HG03045 (cell line): ENCODE results near the gene ZNF792.
A peak's percentile ranks its signal among the peaks of the same experiment; 100 is the strongest.
"Not testable (repeated sequence)": the region's sequence is repeated elsewhere in the genome, so short reads cannot be mapped to it uniquely, and the experiment has no call there.

ENCODE experiments used
- ATAC-seq: cut with Tn5 transposase; IDR thresholded peaks from one replicate; pipeline ENCODE4 v1.9.1; 2021; ENCODE audit warnings: mild to moderate bottlenecking, moderate library complexity; ENCODE audit not compliant: unreplicated experiment

The ZNF792 gene

DNA sequence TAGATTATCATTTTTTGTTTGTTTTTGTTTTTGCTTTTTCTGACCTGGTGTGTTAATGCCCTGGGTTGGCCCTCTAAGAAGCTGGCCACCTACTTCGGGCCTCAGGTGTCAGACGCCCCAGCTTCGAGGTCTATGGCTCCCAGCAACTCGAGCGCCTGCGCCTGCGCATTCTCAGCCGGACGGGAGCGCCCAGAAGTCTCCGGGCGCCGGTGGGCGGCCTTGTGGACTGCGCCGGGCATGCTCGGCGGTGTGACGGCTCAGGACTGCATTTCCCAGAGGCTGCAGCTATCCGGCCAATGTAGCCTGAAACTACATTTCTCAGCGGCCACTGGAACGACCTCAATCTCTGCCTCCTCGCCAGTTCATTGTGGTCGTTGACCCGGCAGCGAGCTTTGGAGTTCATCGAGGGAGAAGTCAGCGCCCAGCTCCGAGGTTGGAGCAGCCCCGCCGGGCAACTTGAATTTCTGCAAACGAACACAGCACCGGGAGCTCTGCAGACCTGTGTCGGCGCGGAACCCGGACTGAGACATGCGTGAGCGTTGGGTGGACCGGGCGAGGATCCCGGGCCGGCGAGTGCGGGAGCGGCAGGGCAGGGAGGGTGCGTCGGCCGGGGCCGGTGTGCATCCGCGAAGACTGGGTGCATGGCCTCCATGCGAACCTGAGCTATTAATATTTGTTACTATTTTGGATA is 37.2 kb downstream of the ZNF792 start, which contains the start of gene ZNF30:
Gene ZNF30, plus strand, starts transcription at position 219 of the 691 bp plus-strand sequence. CDS start 3,045 bp downstream, outside the sequence.
- ATAC-seq: peak; percentile 89

DNA sequence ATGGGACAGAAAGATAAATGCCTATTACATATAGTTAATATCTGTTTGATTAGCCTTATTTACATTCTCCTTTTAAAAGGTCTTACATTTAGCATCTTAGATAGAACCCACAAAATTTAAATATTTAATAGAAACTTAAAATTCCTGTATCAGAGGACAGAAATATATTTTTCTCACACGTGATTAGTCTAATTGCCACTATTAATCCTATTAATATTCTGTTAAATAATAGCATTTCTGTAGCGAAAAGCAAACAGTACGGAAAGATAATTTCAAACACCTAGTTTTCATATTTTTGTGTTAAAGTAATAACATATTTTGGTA is 37.7 kb downstream of the ZNF792 start:
- ATAC-seq: no peak

DNA sequence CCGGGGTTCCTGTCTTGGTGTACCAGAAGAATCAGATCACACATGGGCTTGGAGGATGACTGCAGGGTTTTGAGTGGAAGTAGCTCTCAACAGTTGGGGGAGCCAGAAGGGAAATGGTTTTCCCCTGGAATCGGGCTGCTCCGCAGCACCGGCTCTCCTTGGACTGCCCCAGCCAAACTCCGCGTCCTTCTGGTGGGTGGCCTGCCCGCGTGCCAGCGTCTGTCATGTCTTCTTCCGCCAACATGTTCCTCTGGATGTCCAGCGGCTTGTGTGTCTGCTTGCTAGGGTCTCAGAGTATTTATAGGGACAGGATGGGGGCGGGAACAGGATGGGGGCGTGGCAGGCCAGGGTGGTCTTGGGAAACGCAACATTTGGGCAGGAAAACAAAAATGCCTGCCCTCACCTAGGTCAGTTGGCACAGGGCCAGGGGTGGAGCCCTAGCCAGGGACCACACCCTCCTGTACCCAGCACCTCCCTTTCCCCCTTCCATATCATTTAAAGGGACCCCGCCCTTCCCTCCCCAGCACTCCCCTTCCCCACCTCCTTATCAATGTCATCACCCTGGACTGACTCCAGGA is 38.7 kb downstream of the ZNF792 start:
- ATAC-seq: no peak

- ATAC-seq: not testable (repeated sequence)
These were observed 43.8 kb downstream of the ZNF792 start for GRCh38 chr19:34920090-34920786.

DNA sequence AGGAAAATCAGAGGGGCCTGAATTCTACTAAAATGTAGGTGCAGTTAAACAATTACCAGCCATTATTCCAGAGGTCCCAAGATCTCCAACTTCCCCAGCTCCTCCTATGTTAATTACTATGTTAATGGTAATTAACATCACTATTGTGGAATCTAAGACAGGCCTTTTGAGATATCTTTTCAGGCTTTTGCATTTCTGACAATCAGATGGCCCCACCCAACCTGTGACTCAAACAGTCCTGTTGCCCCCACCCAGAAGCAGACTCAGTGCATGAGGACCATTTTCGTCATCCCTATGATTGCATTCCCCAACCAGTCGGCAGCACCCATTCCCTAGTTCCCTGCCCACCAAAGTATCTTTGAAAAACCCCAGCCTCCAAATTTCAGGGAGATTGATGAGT is 45.8 kb downstream of the ZNF792 start:
- ATAC-seq: no peak

DNA sequence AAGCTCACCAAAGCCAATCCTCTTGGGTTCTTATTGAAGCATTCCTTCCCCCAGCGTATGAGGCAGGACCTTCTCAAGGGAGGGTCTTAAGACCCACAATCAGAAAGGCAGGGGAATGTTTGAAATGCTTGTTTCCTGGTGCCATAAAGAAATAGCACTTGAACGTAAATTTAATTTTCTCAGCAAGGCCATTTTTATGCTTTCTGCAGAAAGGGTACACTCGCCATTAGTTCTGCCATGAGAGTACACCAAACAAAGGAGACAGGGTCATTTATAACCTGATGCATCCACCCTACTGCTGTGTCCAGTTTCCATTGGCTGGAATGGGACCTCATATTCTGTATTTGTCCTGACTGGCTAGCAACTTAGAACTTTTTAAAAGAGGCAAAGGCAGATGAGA is 46.9 kb downstream of the ZNF792 start:
- ATAC-seq: not testable (repeated sequence)

GRCh38 chr19:34910770-34911169 is 53.3 kb downstream of the ZNF792 start:
- no peak for ATAC-seq
